Natural killer cell (primary cell): ENCODE data around the gene INS. TPM values are rescaled to one million over a fixed set of nuclear protein-coding genes. Genes with fewer than 3 reads are reported as not detected.
A peak's percentile ranks its signal among the peaks of the same experiment; 100 is the strongest.

Source experiments
- ATAC-seq, 3 donors: fragments of 150-1000 bp in 2 of 3; fragments of 200-7000 bp in 1 of 3; cut with Tn5 transposase; 1 replicate in 1 of 3; 2 replicates in 2 of 3; pipeline ENCODE4 v1.10.0; 2021; ENCODE audit warnings: mild to moderate bottlenecking in 2 of 3, moderate library complexity in 2 of 3
- DNase-seq, 2 donors: peaks; one replicate each; pipeline versions ENCODE4 v3.0.0 to v3.0.0-alpha.2; 2013 to 2021; ENCODE audit warnings: mixed read lengths in 1 of 2
- H3K27ac ChIP-seq: one replicate; pipeline ENCODE4 v1.5.1; 2013; ENCODE audit warnings: mild to moderate bottlenecking, low read length
- H3K27me3 ChIP-seq: one replicate; pipeline ENCODE4 v1.6.1; 2013; ENCODE audit warnings: low read length; ENCODE audit not compliant: control insufficient read depth, insufficient read depth
- H3K36me3 ChIP-seq: one replicate; pipeline ENCODE4 v1.6.1; 2013; ENCODE audit warnings: low read length; ENCODE audit not compliant: control insufficient read depth, insufficient read depth
- H3K4me1 ChIP-seq: one replicate; pipeline ENCODE4 v1.6.1; 2013; ENCODE audit warnings: low read length; ENCODE audit not compliant: control insufficient read depth, insufficient read depth
- H3K4me3 ChIP-seq: one replicate; pipeline ENCODE4 v1.5.1; 2013; ENCODE audit warnings: low read length
- H3K9me3 ChIP-seq: one replicate; pipeline ENCODE4 v1.6.1; 2013; ENCODE audit warnings: low read length; ENCODE audit not compliant: control insufficient read depth, insufficient read depth
- H3K27ac Mint-ChIP-seq, 2 donors: one replicate each; pipeline ENCODE4 v1.8.0; 2022; ENCODE audit warnings: mild to moderate bottlenecking in 2 of 2, mixed read lengths in 2 of 2, moderate library complexity in 1 of 2
- H3K27me3 Mint-ChIP-seq, 2 donors: one replicate each; pipeline ENCODE4 v1.8.0; 2022; ENCODE audit warnings: low read depth in 2 of 2, mixed read lengths in 2 of 2
- H3K36me3 Mint-ChIP-seq: one replicate; pipeline ENCODE4 v1.8.0; 2022; ENCODE audit warnings: mixed read lengths
- H3K4me1 Mint-ChIP-seq, 2 donors: one replicate each; pipeline ENCODE4 v1.8.0; 2022; ENCODE audit warnings: mixed read lengths in 2 of 2
- H3K4me3 Mint-ChIP-seq: one replicate; pipeline ENCODE4 v1.8.0; 2022; ENCODE audit warnings: mild to moderate bottlenecking, moderate library complexity, mixed read lengths
- H3K9me3 Mint-ChIP-seq, 2 donors: one replicate each; pipeline ENCODE4 v1.8.0; 2022; ENCODE audit warnings: mixed read lengths in 2 of 2
- CTCF ChIP-seq: fragments of 200-600 bp; IDR thresholded peaks from one replicate; pipeline ENCODE4 v1.8.0; 2022; ENCODE audit warnings: antibody characterized with exemption
- WGBS: methylation state at CpG from one replicate; pipeline ENCODE4 v1.1.7; 2013; ENCODE audit warnings: missing lambda C conversion rate; ENCODE audit not compliant: insufficient coverage; 5-methylcytosine and 5-hydroxymethylcytosine counted together
- intact Hi-C: fragments of 100-400 bp; cut with micrococcal nuclease; formaldehyde crosslinking; loops from one replicate; pipeline ENCODE4 v1.14.2; 2022
- total RNA-seq, 4 donors: library from RNA; stranded (reverse); fragments of 120-200 nt in 1 of 4; gene quantifications; one replicate each; pipeline versions ENCODE4 v1.2.3 to v1.2.4, GENCODE V29; 2013 to 2022

The INS gene
- total RNA-seq, 3 donors from 2014 or later (not counting 1 experiment from before 2014, with no cell fraction given) = not detected

- Histone ChIP-seq H3K27ac (no peak overlapping the region), H3K4me3 (no peak overlapping the region), H3K27me3 (no peaks in the 10 kb centered on the region), H3K4me1 (peaks cover 27% of the 10 kb centered on the region), H3K9me3 (no peaks in the 10 kb centered on the region), H3K36me3 (no peaks in the 10 kb centered on the region)
- intact Hi-C loops = no loop called here
- ATAC-seq (no peak), DNase-seq (peak in 1 of 2 donors; percentile 13)
- Mint-ChIP-seq H3K9me3 (no peaks in the 10 kb centered on the region), H3K27me3 (no peaks in the 10 kb centered on the region), H3K36me3 (no peaks in the 10 kb centered on the region), H3K27ac (no peak overlapping the region), H3K4me1 (peaks cover 11 to 28% of the 10 kb centered on the region in 2 donors), H3K4me3 (no peak overlapping the region)
- WGBS = 89% methylated on average over 11 of the region's 11 CpGs
- TF ChIP-seq CTCF = no peak
Measured at GRCh38 chr11:2209370-2209801, 48.4 kb upstream of the INS start.

- Histone ChIP-seq H3K4me3 (no peak overlapping the region), H3K27ac (no peak overlapping the region), H3K27me3 (no peaks in the 10 kb centered on the region), H3K36me3 (no peaks in the 10 kb centered on the region), H3K9me3 (no peaks in the 10 kb centered on the region), H3K4me1 (peaks cover 22% of the 10 kb centered on the region)
- peaks cover 6 to 23% of the 10 kb centered on the region in 2 donors for H3K4me1 Mint-ChIP-seq
- no peaks in the 10 kb centered on the region for H3K27me3 Mint-ChIP-seq
- H3K36me3 Mint-ChIP-seq = no peaks in the 10 kb centered on the region
- no peak overlapping the region for H3K4me3 Mint-ChIP-seq
- intact Hi-C loops = no loop called here
- no peak overlapping the region for H3K27ac Mint-ChIP-seq
- ATAC-seq (no peak), DNase-seq (peak in 1 of 2 donors; percentile 7)
- WGBS = 92% methylated on average over 24 of the region's 24 CpGs
- no peak for TF ChIP-seq CTCF
- no peaks in the 10 kb centered on the region for H3K9me3 Mint-ChIP-seq
Measured at GRCh38 chr11:2208691-2209369, 47.8 kb upstream of the INS start.

GRCh38 chr11:2207773-2208621, 47.0 kb upstream of the INS start:
- TF ChIP-seq CTCF = no peak
- Histone ChIP-seq H3K9me3 (no peaks in the 10 kb centered on the region), H3K27me3 (no peaks in the 10 kb centered on the region), H3K4me3 (no peak overlapping the region), H3K4me1 (peaks cover 13% of the 10 kb centered on the region), H3K27ac (no peak overlapping the region), H3K36me3 (no peaks in the 10 kb centered on the region)
- intact Hi-C loops = no loop called here
- no peaks in the 10 kb centered on the region for H3K9me3 Mint-ChIP-seq
- no peaks in the 10 kb centered on the region for H3K27me3 Mint-ChIP-seq
- no peaks in the 10 kb centered on the region for H3K36me3 Mint-ChIP-seq
- no peak overlapping the region for H3K4me3 Mint-ChIP-seq
- DNase-seq = peak in 1 of 2 donors; percentile 6
- WGBS = 77% methylated on average over 24 of the region's 24 CpGs
- H3K4me1 Mint-ChIP-seq = peaks cover 0 to 16% of the 10 kb centered on the region in 2 donors
- no peak overlapping the region for H3K27ac Mint-ChIP-seq
- no peak for ATAC-seq
